Stimulated activated CD4-positive, alpha-beta T cell treated with anti-CD3 and anti-CD28 coated beads, Interleukin-2, amount 100 ng/mL, for 4 hours (primary cell): ENCODE results near the gene COQ8B.
"Not testable (repeated sequence)": the region's sequence is repeated elsewhere in the genome, so short reads cannot be mapped to it uniquely, and the experiment has no call there.

Source experiments
- DNase-seq: peaks from one replicate; pipeline ENCODE4 v3.0.0-alpha.2; 2020; ENCODE audit warnings: low read depth

The COQ8B gene

GRCh38 chr19:40716482-40717324 is at the start of gene COQ8B, which contains the start of gene ITPKC:
Gene COQ8B (minus strand): TSS chr19:40716886. CDS start chr19:40714632, 2,254 bp downstream.
Gene ITPKC (plus strand): TSS chr19:40717112. CDS start chr19:40717136, 24 bp downstream.
- peak; percentile 100 for DNase-seq

- not testable (repeated sequence) for DNase-seq
Observed at GRCh38 chr19:40766385-40766784, 49.7 kb upstream of the COQ8B start.

- DNase-seq: no peak
Observed at GRCh38 chr19:40763963-40764362, 47.3 kb upstream of the COQ8B start.

- no peak for DNase-seq
Observed at GRCh38 chr19:40763526-40763925, 46.8 kb upstream of the COQ8B start.

GRCh38 chr19:40762754-40763470 is 46.2 kb upstream of the COQ8B start:
- DNase-seq: no peak

- no peak for DNase-seq
Observed at GRCh38 chr19:40759352-40759751, 42.7 kb upstream of the COQ8B start.

- no peak for DNase-seq
Observed at GRCh38 chr19:40758491-40758890, 41.8 kb upstream of the COQ8B start.

GRCh38 chr19:40756502-40757110 is 39.9 kb upstream of the COQ8B start:
- DNase-seq: no peak

- DNase-seq: no peak
Observed at GRCh38 chr19:40755791-40756190, 39.1 kb upstream of the COQ8B start.

GRCh38 chr19:40755248-40755624 is 38.5 kb upstream of the COQ8B start:
- no peak for DNase-seq

GRCh38 chr19:40754611-40755247 is 38.0 kb upstream of the COQ8B start:
- DNase-seq: peak; percentile 48

GRCh38 chr19:40752257-40752781 is 35.6 kb upstream of the COQ8B start:
- DNase-seq: no peak

GRCh38 chr19:40750874-40751537 is 34.3 kb upstream of the COQ8B start, which contains the start of gene SNRPA:
Gene SNRPA (plus strand): TSS chr19:40751203. CDS start chr19:40751409, 206 bp downstream.
- peak; percentile 95 for DNase-seq

- DNase-seq: peak; percentile 99
Observed at GRCh38 chr19:40750058-40750873, 33.6 kb upstream of the COQ8B start, which contains the start of gene ACTMAP. Gene ACTMAP (minus strand): TSS chr19:40750477. CDS start chr19:40749803, 674 bp downstream.

GRCh38 chr19:40747536-40747935 is 30.9 kb upstream of the COQ8B start:
- no peak for DNase-seq

- DNase-seq: no peak
Observed at GRCh38 chr19:40745402-40745780, 28.7 kb upstream of the COQ8B start.

GRCh38 chr19:40744554-40745401 is 28.1 kb upstream of the COQ8B start:
- DNase-seq: no peak

- no peak for DNase-seq
Observed at GRCh38 chr19:40743926-40744325, 27.2 kb upstream of the COQ8B start.

- no peak for DNase-seq
Observed at GRCh38 chr19:40742886-40743285, 26.2 kb upstream of the COQ8B start.
